K562 (cell line): ENCODE results near the gene SRCAP. TPM values are rescaled to one million over a fixed set of nuclear protein-coding genes. Genes with fewer than 3 reads are reported as not detected.

Source experiments
- BRD9 ChIP-seq: fragments of 450-650 bp; IDR thresholded peaks from 2 replicates; pipeline ENCODE4 v1.6.1; 2018; ENCODE audit warnings: low read depth; ENCODE audit not compliant: partially characterized antibody
- CBX1 ChIP-seq: sonication (generic); IDR thresholded peaks from 2 replicates; pipeline ENCODE4 v1.6.1; 2016; ENCODE audit warnings: antibody characterized with exemption, low read depth, mild to moderate bottlenecking
- CHD2 ChIP-seq: IDR thresholded peaks from 2 replicates; pipeline ENCODE4 v1.6.1; 2011; ENCODE audit warnings: low read depth, low read length
- DMBX1 ChIP-seq: fragments of 250-450 bp; sonication (Bioruptor Pico); IDR thresholded peaks from 2 replicates; pipeline ENCODE4 v1.8.0; 2022; ENCODE audit warnings: inconsistent platforms, mild to moderate bottlenecking, moderate library complexity, borderline replicate concordance
- ERF ChIP-seq: fragments of 450-650 bp; formaldehyde crosslinking; IDR thresholded peaks from 2 replicates; pipeline ENCODE4 v1.4.0; 2020; ENCODE audit warnings: mild to moderate bottlenecking, mixed read lengths
- FOXM1 ChIP-seq, 2 experiments: fragments of 450-650 bp in 1 of 2; sonication (generic) in 1 of 2; formaldehyde crosslinking in 1 of 2; IDR thresholded peaks; 2 replicates each; pipeline versions ENCODE4 v1.6.1 to v1.9.0; 2017 to 2022; ENCODE audit warnings: low read depth in 2 of 2, mild to moderate bottlenecking in 2 of 2, missing genetic modification reagents in 1 of 2, moderate library complexity in 1 of 2
- MBD2 ChIP-seq: sonication (generic); IDR thresholded peaks from 2 replicates; pipeline ENCODE4 v1.6.1; 2016; ENCODE audit warnings: low read depth, borderline replicate concordance
- PCBP1 ChIP-seq: fragments of 200-400 bp; formaldehyde crosslinking; IDR thresholded peaks from 2 replicates; pipeline ENCODE4 v1.6.1; 2018; ENCODE audit warnings: mild to moderate bottlenecking, low read depth, low read length; ENCODE audit not compliant: poor library complexity, severe bottlenecking
- POLR3G ChIP-seq: IDR thresholded peaks from 2 replicates; pipeline ENCODE4 v1.6.1; 2011; ENCODE audit not compliant: insufficient read length, insufficient replicate concordance; ENCODE audit errors: extremely low read depth
- PRMT5 ChIP-seq: sonication (generic); formaldehyde crosslinking; IDR thresholded peaks from 2 replicates; pipeline ENCODE4 v1.5.0; 2020; ENCODE audit warnings: missing genetic modification reagents
- SP1 ChIP-seq: sonication (generic); formaldehyde crosslinking; IDR thresholded peaks from 2 replicates; pipeline ENCODE4 v1.8.1; 2022; ENCODE audit warnings: mild to moderate bottlenecking, missing genetic modification reagents
- TBP ChIP-seq: optimal IDR thresholded peaks from 2 replicates; pipeline ENCODE3; 2011; ENCODE audit warnings: low read depth, low read length, improper control_type of control experiment
- THRAP3 ChIP-seq: fragments of 450-650 bp; IDR thresholded peaks from 2 replicates; pipeline ENCODE4 v1.6.1; 2016; ENCODE audit warnings: mild to moderate bottlenecking, inconsistent platforms, borderline replicate concordance
- XRCC5 ChIP-seq: fragments of 200-400 bp; formaldehyde crosslinking; IDR thresholded peaks from 2 replicates; pipeline ENCODE4 v1.6.1; 2017; ENCODE audit warnings: low read depth, mild to moderate bottlenecking, low read length
- ZBTB11 ChIP-seq, 3 experiments: fragments of 200-800 bp in 1 of 3; fragments of 250-450 bp in 1 of 3; fragments of 450-650 bp in 1 of 3; sonication (Bioruptor Pico) in 1 of 3; sonication (Bioruptor generic) in 1 of 3; formaldehyde crosslinking in 1 of 3; IDR thresholded peaks; 2 replicates each; pipeline versions ENCODE4 v1.6.1 to v1.8.0; 2016 to 2022; ENCODE audit warnings: mild to moderate bottlenecking in 2 of 3, missing genetic modification characterization in 2 of 3, missing compliant biosample characterization in 1 of 3, moderate library complexity in 1 of 3
- ZHX1 ChIP-seq: fragments of 150-350 bp; conservative IDR thresholded peaks from 2 replicates; pipeline ENCODE4 v1.6.1; 2014; ENCODE audit warnings: low read length
- ZNF639 ChIP-seq, 2 experiments: fragments of 200-800 bp in 1 of 2; sonication (Bioruptor generic) in 1 of 2; sonication (generic) in 1 of 2; formaldehyde crosslinking in 1 of 2; IDR thresholded peaks in 1 of 2; conservative IDR thresholded peaks in 1 of 2; 2 replicates each; pipeline versions ENCODE4 v1.5.0 to v1.6.1; 2016 to 2020; ENCODE audit warnings: missing compliant biosample characterization in 1 of 2, missing genetic modification characterization in 1 of 2, missing genetic modification reagents in 1 of 2
- polyA plus RNA-seq, 8 experiments: library from polyadenylated mRNA; depleted of rRNA in 4 of 8; stranded (reverse) in 5 of 8; unstranded in 3 of 8; fragments of >200 nt; fragmentation: Nextera tagmentation in 2 of 8; fragmentation: Illumina TruSeq in 1 of 8; extraction: Ambion mirVana in 2 of 8; extraction: Trizol in 1 of 8; gene quantifications; 2 replicates each; pipeline versions ENCODE4 v1.2.1 to v1.2.3, GENCODE V29; 2011 to 2014; ENCODE audit warnings: inconsistent platforms in 1 of 8, missing spikeins in 1 of 8
- total RNA-seq, 7 experiments: library from RNA; depleted of rRNA in 6 of 7; stranded (reverse); fragments of >200 nt in 6 of 7; fragmentation: Illumina TruSeq in 2 of 7; extraction: Trizol in 2 of 7; gene quantifications; 2 replicates each; pipeline versions ENCODE4 v1.2.1 to v1.2.3, GENCODE V29; 2011 to 2021; ENCODE audit warnings: low replicate concordance in 1 of 7

Gene SRCAP
- total and polyA plus RNA-seq, 9 of the 15 experiments (the other 6 are each of a cell fraction or from before 2014, with no cell fraction given) = 0.21 to 62.6 (median 5.8) TPM

- TF ChIP-seq ERF (CRISPR knock-in tag) (peak; percentile 77; the same call in 1 of the 2 replicates), CBX1 (peak; percentile 24), DMBX1 (CRISPR knock-in tag) (0 out of 2 replicates have a peak, but pooled peaks have one; percentile 18), THRAP3 (no peak), SP1 (CRISPR knock-in tag) (peak; percentile 94), ZHX1 (peak; percentile 92; the same call in 1 of the 2 replicates), BRD9 (peak; percentile 96), CHD2 (peak; percentile 99; the same call in 1 of the 2 replicates), MBD2 (peak; percentile 69), PCBP1 (peak; percentile 22), ZNF639 (CRISPR knock-in tag; conservative IDR thresholded peaks at IDR 0.05 in 1 of 2, IDR thresholded peaks at IDR 0.05 in 1 of 2) (peak in 1 of 2 experiments; percentile 93; a peak in 2 of 4 replicates), ZBTB11 (CRISPR knock-in tag; IDR thresholded peaks at IDR 0.05) (peak in 1 of 3 experiments; percentile 82; a peak in 1 of 6 replicates), POLR3G (no peak), PRMT5 (CRISPR knock-in tag) (no peak), TBP (peak; percentile 94), XRCC5 (peak; percentile 49; the same call in 1 of the 2 replicates), FOXM1 (IDR thresholded peaks at IDR 0.05; ENCODE audit: low read depth) (peak; percentile 55; the same call in 1 of the 2 replicates), FOXM1 (CRISPR knock-in tag; IDR thresholded peaks at IDR 0.05; ENCODE audit: low read depth) (peak; percentile 59)
These were observed 694 bp upstream of the SRCAP start (continued) for GRCh38 chr16:30698139-30698815.
